GM19452 (cell line): ENCODE measurements around the gene SNCAIP.
"Not testable (repeated sequence)": the region's sequence is repeated elsewhere in the genome, so short reads cannot be mapped to it uniquely, and the experiment has no call there.

ENCODE experiments used
- ATAC-seq: cut with Tn5 transposase; IDR thresholded peaks from one replicate; pipeline ENCODE4 v1.9.1; 2021; ENCODE audit not compliant: unreplicated experiment

Gene SNCAIP

DNA sequence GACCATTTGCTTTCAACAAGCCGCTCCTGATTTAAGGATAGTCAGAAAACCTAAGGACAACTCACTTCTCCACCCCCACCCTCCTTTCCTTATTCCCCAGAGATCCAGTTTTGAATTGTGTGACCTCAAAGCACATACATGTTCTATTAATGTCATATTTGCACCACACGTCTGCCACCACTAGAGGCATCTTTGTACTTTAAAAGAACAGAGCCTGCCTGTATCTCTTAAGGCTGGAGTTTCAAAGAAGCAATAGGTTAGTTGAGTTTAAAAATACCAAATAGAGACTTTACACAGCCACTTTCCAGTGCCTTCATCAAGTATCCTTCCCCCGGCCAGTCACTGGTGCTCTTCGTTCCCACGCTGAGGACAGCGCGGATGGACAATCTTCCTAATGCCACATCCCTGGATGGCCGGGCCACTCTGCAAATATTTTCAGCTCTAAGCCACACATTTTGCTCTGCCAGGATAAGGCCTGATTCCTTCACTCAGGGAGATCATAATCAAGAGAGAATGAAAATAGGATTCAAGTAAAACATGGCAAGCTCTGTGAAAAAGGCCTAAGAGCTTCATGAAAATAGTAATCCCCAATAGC is 146.3 kb downstream of the SNCAIP start:
- ATAC-seq: peak; percentile 83

- ATAC-seq: no peak
Measured at GRCh38 chr5:122462486-122462885, 150.4 kb downstream of the SNCAIP start.

DNA sequence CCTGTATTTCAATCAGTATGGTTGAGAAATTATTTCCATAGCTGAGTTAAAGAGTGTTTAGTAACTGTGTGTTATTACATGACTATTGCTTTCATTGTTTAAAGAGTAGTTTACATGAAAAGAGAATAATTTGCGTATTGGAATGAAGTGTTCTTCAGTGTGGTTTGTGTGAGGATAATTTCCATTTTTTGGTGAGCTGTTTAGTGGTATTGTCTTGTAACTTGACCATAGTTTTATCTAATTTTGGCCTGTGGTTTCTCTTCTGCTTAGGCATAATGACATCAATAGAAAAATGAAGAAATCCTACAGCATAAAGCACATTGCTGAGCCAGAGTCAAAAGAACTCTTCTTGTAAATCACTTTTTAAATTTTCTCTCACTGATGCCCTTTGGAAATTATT is 151.2 kb downstream of the SNCAIP start:
- no peak for ATAC-seq

DNA sequence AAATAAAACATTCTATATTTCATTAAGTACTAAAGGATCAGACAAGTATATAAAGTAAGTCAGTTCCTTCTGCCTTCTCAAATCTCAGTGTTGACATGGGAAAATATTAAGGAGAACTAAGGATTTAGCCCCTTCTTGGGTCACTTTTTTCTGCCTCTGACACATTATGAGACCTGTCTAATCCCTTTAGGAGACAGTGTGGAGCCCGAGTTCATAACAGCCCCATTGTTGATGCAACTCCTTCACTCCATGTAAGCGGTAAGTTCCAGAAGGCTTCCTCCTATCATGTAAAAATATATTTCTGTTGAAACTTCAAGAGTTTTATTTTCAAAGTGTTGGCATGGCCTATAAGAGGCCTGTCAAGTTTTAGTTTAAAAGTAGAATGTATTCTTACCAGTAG is 152.2 kb downstream of the SNCAIP start:
- no peak for ATAC-seq

- no peak for ATAC-seq
Measured at GRCh38 chr5:122465031-122465577, 153.1 kb downstream of the SNCAIP start.

DNA sequence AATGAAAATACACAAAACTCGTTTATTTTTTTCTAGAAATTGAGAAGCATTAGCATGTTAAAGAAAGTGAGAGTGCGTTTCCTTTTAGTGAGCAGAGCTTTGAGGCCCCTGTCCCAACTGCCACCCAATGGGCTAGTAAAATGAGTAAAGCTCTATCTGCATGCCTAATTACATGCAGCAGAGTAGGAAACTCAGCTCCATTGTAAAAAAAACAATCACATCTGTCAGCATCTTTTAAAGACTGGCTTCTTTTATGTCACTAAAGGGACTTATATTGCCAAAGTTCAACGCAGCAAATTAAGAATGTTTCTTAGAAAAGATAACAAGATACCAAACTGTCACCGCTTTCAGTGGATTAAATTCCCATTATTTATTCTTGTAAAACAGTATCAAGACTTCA is 154.0 kb downstream of the SNCAIP start:
- no peak for ATAC-seq

GRCh38 chr5:122468351-122469116 is 156.5 kb downstream of the SNCAIP start:
- no peak for ATAC-seq

- ATAC-seq: no peak
Measured at GRCh38 chr5:122469384-122469919, 157.4 kb downstream of the SNCAIP start.

DNA sequence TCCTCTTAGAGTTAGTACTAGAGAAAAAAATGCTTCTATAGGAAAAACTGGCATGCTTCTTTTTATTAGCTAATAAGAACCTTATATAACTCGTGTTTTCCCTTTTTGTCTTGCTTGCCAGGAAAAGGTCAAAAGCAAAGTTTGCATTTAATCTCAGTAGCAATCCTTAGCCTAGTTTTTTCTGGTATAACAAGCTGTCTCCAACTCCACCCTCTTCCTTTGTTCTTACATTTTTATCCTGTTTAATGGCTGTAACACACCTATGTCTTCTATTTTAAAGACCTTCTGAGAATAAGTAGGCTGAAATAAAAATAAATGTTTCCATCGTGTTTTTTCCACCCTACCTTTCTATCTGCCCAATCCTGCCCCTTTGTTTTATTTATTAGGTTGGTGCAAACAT is 158.3 kb downstream of the SNCAIP start:
- ATAC-seq: no peak

- no peak for ATAC-seq
Measured at GRCh38 chr5:122471031-122471751, 159.2 kb downstream of the SNCAIP start.

GRCh38 chr5:122471752-122472061 is 159.7 kb downstream of the SNCAIP start:
- no peak for ATAC-seq

GRCh38 chr5:122473138-122473843 is 161.3 kb downstream of the SNCAIP start:
- ATAC-seq: no peak

- no peak for ATAC-seq
Measured at GRCh38 chr5:122473941-122474340, 161.9 kb downstream of the SNCAIP start.

- no peak for ATAC-seq
Measured at GRCh38 chr5:122478741-122479442, 166.9 kb downstream of the SNCAIP start.

GRCh38 chr5:122480146-122480545 is 168.1 kb downstream of the SNCAIP start:
- ATAC-seq: no peak

DNA sequence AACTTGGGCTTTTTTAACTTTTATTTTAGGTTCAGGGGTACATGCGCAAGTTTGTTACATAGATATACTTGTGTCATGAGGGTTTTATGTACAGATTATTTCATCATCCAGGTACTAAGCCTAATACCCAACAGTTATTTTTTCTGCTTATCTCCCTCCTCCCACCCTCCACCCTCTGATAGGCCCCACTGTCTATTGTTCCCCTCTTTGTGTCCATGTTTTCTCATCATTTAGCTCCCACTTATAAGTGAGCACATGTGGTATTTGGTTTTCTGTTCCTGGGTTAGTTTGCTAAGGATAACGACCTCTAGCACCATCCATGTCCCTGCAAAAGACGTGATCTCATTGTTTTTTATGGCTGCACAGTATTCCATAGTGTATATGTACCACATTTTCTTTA is 172.1 kb downstream of the SNCAIP start:
- ATAC-seq: no peak

DNA sequence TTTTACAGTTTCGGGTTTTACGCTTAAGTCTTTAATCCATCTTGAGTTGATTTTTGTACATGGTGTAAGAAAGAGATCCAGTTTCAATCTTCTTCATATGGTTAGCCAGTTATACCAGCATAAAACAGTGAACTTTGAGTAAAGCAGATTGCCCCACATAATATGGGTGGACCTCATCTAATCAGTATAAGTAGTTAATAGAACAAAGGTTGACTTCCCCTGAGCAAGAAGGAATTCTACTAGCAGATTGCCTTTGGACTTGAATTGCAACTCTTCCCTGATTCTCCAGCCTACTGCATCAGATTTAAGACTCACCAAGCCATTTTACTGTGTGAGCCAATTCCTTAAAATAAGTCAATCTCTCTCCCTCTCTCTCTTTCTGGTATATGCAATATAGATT is 173.2 kb downstream of the SNCAIP start:
- no peak for ATAC-seq

DNA sequence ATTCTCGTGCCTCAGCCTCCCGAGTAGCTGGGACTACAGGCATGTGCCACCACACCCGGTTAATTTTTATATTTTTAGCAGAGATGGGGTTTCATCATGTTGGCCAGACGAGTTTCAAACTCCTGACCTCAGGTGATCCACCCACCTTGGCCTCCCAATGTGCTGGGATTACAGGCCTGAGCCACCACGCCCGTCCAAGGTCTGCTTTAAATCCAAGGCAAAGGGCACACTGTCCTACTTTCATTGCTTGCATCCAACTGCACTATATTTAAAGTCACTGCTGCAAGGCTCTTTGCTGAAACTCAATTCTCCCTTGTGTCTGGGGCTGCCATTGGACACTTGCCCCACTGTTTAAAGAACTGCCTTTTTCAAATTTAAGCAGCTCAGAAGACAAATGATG is 174.6 kb downstream of the SNCAIP start:
- not testable (repeated sequence) for ATAC-seq

- no peak for ATAC-seq
Measured at GRCh38 chr5:122490718-122491117, 178.7 kb downstream of the SNCAIP start.

DNA sequence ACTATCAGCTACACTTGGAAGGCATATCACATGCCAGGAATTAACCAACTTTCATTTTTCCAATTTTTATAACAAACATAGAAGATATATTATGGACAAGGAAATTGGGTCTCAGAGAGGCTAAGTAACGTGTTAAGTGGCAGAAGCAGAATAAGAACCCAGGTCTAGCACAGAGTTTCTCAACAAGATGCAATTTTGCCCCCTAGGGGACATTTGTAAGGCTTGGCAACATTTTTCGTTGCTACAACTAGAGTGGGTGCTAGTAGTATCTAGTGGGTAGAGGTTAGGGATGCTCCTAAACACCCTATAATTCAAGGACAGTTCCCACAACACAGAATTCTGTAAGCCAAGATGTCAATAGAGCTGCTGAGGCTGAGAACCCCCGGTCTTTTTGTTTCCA is 180.6 kb downstream of the SNCAIP start:
- ATAC-seq: no peak
